NCI-H1048 (cell line): ENCODE data around the gene LYL1.
"Not testable (repeated sequence)": the region's sequence is repeated elsewhere in the genome, so short reads cannot be mapped to it uniquely, and the experiment has no call there.

ENCODE experiments used
- DNase-seq: peaks from one replicate; lab custom pipeline; 2025; lab: John Stamatoyannopoulos, UW

The LYL1 gene

DNA sequence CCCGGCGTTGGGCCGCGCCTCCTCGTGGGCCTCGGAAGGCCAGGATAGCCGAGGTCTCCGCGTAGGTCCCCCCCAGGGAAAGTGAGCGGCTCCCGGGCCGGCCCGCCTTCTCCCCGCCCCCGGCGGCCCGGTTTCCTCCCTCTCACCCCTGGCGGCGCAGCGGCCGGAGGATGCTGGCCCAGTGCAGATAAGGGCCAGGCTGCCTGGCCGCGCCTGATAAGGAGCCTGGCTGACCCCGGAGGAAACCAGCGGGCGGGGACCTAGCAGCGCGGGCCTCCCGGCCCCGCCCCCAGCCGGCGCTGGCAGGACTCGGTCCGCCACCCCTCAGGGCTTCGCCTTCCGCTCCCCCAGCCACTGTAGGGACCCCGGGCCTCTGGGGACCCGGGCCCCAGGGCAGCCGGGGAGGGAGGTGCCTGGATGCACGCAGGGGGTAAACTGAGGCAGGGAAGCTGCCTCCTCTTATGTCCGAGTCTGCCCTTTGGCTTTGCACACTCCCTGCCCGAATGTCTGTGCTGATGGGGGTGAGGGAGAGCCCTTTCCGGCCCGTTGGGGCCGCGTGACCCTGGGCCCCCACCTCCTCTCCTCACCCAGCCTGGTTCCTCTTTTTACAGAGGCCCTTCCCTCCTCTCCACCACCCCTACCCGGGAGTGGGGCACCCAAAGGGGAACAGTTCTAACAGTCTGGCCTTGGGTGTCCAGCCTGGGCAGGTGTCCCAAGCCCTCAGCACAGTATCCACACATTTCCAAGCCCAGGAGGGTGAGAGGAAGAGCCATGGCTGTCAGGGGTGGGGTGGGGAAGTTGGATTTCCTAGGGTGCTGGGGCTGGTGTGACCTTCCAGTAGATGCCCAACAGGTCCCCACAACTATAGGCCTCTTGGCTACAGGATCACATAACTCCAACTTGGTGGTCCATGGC lies at the start of gene LYL1:
Gene LYL1 (minus strand): TSS at position 193 of the 915 bp plus-strand sequence. CDS start 1,687 bp downstream, outside the sequence.
- no peak for DNase-seq

DNA sequence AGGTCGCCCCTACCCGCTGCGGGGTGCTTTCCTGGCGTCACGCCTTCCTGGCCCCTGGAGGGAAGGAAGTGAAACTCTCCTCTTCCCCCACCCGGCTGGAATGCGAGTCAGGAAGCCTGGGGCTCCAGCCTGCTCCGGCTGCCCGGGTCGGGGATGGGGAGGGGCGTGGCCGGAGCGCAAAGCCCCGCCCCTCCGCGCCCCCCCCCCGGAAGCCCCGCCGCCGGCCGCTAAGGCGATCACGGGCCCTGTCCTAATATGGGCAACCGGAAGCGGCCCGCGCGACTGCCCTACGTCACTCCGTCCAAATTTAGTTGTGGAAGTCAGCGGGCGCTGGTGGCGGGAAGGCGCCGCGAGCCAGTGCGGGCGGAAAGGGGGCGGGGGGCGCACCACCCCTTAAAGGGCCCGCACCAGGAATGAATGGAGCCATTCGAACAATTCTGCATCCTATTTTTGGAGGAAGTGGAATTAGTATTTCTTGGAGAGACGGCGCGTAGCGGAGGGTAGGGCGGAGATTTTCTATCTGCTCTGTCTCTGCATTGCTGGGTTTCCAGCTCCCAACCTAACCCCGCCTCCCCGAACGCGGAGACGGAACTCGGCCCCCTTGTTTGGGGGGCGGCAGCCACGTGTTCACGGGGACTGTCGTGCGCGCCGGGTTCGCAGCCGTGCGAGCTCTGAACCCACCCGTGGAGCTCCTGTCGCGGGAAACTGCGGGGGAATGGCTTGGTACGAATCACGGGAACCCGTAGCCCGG lies 49.1 kb upstream of the LYL1 start:
- peak; percentile 98 for DNase-seq

DNA sequence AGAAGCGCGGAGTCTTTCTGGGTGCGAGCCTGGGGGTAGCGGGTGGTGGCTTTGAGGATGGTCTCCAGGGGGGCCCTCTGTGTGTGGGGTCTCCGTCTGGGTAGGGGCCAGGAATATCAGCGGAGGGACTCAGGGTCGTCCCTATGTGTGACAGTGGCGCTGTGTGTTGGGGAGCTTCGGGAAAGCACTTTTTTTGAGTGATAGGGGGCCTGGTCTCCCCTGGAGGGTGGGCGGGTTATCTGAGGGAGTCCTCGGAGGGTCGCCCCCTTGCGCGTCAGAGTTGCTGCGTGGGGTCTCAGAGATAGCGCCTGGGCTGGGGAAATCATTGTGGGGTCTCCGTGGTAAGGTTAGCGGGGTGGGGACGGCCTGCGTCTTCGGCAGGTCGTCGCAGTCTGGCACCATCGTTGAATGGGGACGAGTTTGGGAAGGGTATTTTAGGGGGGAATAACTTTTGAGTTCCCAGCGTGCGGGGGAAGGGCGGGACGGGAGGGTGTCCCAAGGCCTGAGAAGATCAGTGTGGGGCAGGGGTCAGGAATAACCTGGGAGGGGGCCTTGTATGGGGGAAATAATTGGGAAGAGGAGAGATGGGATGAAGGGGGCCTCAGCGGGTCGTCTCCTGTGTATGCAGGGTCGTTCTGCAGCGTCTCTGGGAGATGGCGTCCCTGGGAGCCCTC lies 48.4 kb upstream of the LYL1 start:
- no peak for DNase-seq

DNA sequence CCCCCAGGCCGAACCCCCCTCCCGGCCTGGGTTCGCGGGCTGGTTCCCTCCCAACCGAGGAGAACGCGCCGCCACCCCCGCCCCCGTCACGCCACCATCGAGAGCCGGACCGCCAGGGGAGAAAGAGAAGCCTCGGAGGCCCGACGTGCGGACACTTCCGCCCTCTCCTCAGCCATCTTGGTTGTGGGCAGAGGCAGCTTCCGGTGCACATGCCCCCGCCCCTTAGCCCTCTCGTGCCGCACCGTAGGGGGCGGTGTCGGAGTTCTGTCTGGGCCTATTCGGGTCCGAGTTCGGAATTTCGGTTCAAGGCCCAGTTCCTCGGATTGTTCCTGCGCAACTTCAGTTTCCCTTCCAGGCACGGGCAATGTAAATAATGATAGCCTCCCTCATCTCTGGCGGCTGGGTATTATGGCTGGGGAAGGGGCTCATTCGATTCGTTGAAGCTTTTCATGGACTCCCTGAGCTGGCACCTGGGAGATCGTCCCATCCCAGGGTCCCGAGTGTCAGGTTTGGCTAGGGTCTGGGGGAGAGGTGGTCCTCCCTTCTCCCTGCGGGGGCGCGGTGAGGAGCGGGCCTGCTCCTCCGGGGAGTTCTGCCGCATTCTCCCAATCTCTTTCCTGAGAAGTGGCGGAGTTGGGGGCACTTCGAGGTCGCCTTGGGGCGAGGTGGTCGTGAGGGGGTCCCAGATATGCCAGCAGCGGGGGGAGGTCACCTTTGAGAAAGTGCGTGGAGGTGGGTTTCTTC lies 47.7 kb upstream of the LYL1 start, which contains the start of the genes IER2 and STX10:
Gene IER2 (plus strand): TSS at position 225 of the 744 bp plus-strand sequence. CDS start 2,776 bp downstream, outside the sequence.
Gene STX10 (minus strand): TSS at position 189 of the 744 bp plus-strand sequence. CDS start 202 bp downstream, outside the sequence.
- peak; percentile 82 for DNase-seq

DNA sequence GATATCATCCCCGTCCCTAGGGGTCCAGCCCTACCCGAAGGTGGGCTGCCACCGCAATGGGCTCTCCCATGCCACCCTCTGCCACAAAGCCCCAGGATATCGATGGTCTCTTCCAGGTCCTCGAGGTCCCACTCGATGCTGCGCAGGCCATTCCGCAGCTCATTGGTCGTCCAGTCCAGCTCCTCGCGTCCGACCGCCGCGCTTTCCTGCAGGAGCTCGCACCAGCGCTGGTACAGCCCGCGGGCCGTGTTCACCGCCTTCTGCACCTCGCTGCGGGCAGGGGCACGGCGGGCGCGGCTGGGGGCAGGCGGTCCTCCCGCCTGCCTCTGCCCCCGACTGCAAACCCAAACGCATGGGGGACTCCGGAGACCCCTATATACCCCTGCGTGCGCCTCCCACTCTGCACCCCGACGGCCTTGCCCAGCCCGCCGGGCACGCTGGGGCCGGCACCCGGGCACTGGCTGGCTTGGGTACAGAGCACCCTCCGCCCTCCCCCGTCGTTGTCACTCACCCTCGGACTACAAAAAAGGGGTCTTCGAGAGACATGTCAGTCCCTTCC lies 47.0 kb upstream of the LYL1 start:
- DNase-seq = no peak

DNA sequence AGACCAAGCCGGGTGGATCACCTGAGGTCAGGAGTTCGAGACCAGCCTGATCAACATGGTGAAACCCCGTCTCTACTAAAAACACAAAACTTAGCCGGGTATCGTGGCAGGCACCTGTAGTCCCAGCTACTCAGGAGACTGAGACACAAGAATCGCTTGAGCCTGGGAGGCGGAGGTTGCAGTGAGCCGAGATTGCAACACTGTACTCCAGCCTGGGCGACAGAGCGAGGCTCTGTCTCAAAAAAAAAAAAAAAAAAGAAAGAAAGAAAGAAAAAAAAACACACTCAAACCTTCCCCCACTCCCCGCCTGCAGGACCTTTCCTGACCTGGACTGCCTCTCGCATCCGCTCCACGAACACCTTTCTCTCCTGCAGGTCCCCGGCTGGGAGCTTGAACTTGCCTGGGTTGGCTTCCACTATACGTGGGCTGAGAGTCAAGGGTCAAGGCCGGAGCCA lies 46.5 kb upstream of the LYL1 start:
- DNase-seq = not testable (repeated sequence)

DNA sequence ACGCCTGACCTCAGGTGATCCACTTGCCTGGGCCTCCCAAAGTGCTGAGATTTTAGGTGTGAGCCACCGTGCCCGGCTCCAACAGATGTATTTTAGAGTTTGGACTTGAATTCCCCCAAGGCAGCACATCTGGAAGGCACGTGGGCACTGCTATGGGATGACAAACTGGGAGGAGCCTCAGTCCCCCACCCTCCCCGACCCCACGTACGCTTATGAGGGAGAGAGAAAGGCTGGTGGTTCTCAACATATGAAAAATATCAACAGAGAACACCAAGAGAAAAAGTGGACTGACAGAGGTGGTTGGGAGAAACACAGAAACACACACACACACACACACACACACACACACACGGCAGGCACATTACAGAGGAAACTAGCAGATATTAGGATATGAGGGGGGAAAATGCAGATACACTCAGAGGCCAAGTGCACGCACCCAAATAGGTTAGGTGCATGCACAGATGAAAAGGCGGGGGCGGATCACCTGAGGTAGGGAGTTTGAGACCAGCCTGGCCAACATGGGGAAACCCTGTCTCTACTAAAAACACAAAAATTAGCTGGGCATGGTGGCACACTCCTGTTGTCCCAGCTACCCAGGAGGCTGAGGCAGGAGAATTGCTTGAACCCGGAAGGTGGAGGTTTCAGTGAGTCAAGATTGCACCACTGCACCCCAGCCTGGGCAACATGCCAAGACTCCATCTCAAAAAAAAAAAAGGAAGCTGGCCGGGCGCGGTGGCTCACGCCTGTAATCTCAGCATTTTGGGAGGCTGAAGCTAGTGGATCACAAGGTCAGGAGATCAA lies 44.3 kb upstream of the LYL1 start:
- no peak for DNase-seq

DNA sequence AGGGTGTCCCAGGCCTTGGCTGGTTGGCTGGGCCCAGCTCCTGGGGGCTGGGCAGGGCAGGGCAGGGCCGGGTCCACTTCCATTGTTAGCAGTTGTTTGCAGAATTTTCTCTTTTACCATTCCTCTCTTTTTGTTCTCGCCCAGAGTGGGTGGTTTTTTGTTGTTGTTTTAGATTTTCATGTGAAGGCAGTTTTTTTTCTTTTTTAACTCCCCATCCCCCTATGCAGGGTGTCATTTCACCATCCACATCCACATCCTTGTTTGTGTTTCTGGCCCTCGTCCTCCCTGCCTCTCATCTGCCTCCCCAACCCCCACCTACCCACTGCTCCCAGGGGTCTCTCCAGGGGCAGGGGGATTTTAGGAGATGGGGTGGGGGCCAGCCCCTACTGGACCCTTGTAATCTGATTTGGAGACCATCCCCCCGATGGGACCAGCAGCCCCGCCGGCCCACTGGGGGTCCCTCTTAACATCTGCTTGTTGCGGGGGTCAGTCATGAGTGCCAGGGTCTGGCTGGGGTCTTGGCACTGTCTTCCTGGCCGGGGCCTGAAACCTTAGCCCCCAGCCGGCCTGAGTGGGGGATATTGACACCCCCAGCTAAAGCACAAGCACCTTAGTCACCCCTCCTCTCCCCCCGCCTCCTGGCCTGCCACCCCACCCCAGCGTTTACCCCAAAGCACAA lies 37.1 kb upstream of the LYL1 start:
- no peak for DNase-seq

DNA sequence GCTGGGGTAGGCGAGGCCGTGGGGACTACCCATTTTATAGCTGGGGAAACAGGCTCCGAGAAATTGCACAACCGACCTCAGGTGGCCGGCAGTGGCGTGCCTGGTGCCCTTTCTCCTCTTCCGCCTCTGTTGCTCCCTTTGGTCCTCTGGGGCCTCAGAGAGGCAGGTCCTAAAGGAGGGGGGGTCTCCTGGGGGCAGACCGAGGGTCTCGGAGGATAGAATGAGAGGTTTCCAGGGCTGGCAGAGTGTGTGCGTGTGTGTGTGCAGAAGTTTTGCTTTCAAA lies 36.2 kb upstream of the LYL1 start:
- no peak for DNase-seq

DNA sequence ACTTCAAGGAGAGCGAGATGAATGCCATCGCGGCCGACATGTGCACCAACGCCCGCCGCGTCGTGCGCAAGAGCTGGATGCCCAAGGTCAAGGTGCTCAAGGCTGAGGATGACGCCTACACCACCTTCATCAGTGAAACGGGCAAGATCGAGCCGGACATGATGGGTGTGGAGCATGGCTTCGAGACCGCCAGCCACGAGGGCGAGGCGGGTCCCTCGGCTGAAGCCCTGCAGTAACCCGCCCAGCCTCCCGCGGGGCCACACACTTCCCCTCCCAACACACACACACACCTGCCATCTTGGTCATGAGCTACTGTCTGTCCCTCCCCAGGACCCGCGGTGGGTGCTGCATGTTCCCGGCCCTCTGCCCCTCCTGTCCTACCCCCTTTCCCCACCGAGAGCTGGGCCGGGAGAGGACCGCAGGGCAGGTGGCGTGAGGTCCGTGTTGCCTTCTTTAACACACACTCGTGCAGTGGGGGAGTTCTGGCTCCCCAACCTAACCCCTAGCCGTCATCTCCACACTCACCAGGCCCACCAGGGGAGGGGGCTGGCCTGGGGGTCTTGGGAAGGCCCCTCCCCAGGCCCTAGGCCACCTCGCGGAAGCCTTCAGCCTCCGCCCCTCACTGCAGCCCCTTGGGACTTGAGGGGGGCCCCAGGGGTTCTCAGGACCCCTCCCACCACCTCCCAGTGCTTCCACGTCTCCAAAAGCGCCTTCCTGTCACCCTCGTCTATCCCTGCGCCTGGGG lies 35.7 kb upstream of the LYL1 start:
- no peak for DNase-seq

DNA sequence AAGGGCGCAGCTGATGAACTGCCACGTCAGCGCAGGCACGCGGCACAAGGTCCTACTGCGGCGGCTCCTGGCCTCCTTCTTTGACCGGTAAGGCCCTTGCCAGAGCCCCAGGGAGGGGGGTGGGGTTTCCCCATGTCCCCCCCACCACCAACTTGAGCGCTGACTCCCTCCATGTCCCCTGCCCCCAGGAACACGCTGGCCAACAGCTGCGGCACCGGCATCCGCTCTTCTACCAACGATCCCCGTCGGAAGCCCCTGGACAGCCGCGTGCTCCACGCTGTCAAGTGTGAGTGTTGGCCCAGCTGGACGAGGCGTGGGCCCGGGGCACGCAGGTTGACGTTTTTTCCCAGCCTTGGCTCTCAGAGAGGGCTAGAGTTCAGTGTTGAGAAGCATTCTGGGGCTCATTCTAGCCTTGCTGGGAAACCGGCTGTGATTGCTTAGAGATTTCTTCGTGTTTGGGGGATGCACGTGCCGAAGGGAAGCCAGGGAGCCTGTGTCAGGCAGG lies 34.7 kb upstream of the LYL1 start:
- no peak for DNase-seq

DNA sequence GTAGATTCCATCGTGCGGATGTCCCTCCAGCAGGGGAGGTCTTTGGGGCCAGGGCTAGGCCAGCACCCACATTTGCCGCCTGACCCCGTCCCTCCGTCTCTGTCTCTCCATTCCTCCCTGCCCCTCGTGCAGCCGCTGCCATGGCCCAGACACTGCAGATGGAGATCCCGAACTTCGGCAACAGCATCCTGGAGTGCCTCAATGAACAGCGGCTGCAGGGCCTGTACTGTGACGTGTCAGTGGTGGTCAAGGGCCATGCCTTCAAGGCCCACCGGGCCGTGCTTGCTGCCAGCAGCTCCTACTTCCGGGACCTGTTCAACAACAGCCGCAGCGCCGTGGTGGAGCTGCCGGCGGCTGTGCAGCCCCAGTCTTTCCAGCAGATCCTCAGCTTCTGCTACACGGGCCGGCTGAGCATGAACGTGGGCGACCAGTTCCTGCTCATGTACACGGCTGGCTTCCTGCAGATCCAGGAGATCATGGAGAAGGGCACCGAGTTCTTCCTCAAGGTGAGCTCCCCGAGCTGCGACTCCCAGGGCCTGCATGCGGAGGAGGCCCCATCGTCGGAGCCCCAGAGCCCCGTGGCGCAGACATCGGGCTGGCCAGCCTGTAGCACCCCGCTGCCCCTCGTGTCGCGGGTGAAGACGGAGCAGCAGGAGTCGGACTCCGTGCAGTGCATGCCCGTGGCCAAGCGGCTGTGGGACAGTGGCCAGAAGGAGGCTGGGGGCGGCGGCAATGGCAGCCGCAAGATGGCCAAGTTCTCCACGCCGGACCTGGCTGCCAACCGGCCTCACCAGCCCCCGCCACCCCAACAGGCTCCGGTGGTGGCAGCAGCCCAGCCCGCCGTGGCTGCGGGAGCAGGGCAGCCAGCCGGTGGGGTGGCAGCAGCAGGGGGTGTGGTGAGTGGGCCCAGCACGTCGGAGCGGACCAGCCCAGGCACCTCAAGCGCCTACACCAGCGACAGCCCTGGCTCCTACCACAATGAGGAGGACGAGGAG lies 32.7 kb upstream of the LYL1 start:
- DNase-seq = no peak

DNA sequence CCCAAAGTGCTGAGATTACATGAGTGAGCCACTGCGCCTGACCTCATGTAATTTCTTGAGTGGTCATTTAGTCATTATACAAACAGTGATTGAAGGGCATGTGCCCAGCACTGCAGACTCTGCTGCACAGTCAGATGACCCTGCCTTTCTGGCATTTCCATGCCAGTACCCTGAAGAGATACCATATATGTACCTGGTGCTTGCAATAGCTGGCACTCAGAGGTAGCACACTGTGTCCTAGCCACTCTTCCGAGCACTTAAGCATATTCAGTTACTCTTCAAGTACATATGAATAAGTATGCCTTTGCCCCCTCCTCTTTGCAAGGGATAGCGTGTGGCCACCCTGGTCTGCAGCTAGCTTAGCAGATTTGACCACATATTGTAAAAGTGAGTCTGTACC lies 32.0 kb upstream of the LYL1 start:
- DNase-seq = no peak

DNA sequence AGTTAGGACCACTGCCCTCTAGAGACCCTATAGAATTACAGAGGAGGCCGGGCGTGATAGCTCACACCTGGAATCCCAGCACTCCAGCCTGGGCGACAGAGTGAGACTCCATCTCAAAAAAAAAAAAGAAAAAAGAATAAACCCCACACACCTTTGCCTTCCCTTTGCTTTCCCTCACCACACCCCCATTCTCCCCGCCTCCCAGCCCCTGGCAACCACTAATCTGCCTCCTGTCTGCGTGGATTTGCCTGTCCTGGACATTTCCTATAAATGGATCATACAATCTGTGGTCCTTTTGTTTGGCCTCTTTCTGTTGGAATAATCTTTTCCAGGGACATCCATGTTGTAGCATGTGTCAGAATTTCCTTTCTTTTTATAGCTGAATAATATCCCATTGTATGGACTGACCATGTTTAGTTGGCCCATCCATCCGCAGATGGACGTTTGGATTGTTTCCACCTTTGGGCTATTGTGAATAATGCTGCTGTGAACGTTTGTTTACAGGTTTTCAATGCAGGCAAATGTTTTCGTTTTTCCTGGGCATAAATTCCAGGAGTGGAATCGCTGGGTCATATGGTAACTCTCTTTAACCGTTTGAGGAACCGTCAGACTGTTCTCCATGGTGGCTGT lies 30.7 kb upstream of the LYL1 start:
- no peak for DNase-seq

DNA sequence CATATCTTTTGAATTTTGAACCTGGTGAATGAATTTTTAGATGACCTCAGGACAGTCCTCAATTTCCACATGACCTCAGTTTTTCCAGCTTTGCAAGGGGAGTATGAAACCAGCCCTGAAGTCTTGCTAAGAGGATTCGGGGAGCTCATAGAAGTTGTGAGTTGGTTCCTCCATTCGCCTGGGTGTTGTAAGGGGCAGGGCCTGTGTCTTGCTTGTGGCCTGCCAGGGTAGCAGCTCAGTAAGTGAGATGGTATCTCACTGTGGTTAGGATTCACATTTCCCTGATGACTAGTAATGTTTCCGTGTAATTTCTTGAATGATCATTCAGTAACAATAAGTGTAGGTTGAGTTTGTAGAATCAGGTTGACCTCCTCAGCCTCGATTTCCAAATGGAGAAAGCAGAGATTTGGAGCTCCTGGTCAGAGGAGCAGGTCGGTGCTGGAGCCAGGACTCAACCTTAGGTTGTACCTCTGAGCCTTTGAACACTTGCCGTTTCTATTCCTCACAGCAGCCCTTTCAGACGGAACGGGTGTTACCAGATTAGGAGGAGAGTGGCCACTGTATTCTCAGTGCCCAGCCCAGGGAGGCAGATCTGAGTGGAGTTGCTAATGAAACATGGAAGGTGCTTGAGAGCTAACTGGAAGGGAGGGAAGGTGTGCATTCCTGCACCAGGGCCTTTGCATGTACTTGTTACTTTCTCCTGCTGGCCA lies 30.0 kb upstream of the LYL1 start:
- DNase-seq = no peak

DNA sequence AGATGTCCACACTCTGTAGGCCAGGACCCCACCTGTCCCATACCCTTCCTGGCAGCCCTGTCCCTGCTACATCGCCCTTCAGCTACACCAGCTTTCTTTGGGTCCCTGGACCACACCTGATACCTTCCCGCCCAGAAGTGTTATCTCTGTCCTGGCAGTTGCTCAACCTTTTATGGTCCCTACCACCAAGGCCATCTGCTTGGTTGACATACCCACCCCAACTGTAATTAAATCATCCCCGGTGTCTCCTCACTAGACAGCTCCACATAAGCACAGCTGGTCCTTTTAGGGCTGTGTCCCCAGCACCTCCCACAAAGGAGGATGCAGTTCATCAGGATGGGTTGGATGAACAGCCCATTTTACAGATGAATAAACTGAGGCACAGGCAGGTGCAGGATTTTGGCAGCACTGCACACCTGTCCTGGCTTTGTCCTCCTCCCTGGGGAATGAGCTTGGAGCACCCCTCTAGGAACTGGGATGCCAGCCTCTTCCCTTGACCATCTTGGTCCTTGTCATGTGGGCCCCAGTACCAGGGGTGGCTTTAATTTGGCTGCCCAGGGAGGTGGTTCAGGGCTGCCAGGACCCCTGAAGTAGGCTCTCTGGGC lies 28.3 kb upstream of the LYL1 start:
- no peak for DNase-seq
